GM23248 (cell line): Measurements from ENCODE around the gene AADACL4. TPM values are rescaled to one million over a fixed set of nuclear protein-coding genes. Genes with fewer than 3 reads are reported as not detected.

Experiments used
- DNase-seq: peaks from one replicate; pipeline ENCODE4 v3.0.0-alpha.2; 2015
- H2AFZ ChIP-seq: fragments of 200-600 bp; sonication (generic); 2 replicates; pipeline ENCODE4 v1.6.1; 2016; ENCODE audit warnings: antibody characterized with exemption
- H3F3A ChIP-seq: fragments of 200-600 bp; sonication (generic); 2 replicates; pipeline ENCODE4 v1.6.1; 2016; ENCODE audit warnings: mild to moderate bottlenecking, antibody characterized with exemption, mixed run types; ENCODE audit not compliant: insufficient read depth
- H3K27ac ChIP-seq: fragments of 200-600 bp; sonication (generic); 2 replicates; pipeline ENCODE4 v1.5.1; 2016; ENCODE audit warnings: mild to moderate bottlenecking
- H3K27me3 ChIP-seq: fragments of 200-600 bp; sonication (generic); replicated peaks from 2 replicates; pipeline ENCODE4 v1.6.1; 2016; ENCODE audit warnings: mild to moderate bottlenecking; ENCODE audit not compliant: insufficient read depth
- H3K36me3 ChIP-seq: fragments of 200-600 bp; sonication (generic); 2 replicates; pipeline ENCODE4 v1.6.1; 2016; ENCODE audit warnings: low read depth, mild to moderate bottlenecking
- H3K4me1 ChIP-seq: fragments of 200-600 bp; sonication (generic); 2 replicates; pipeline ENCODE4 v1.6.1; 2016; ENCODE audit warnings: mild to moderate bottlenecking; ENCODE audit not compliant: insufficient read depth
- H3K4me2 ChIP-seq: fragments of 200-600 bp; sonication (generic); one replicate; pipeline ENCODE4 v1.6.1; 2016; ENCODE audit warnings: mild to moderate bottlenecking; ENCODE audit not compliant: unreplicated experiment
- H3K4me3 ChIP-seq: fragments of 200-600 bp; sonication (generic); 2 replicates; pipeline ENCODE4 v1.5.1; 2016; ENCODE audit warnings: mild to moderate bottlenecking
- H3K79me2 ChIP-seq: fragments of 200-600 bp; sonication (generic); 2 replicates; pipeline ENCODE4 v1.6.1; 2016; ENCODE audit warnings: mild to moderate bottlenecking; ENCODE audit not compliant: insufficient read depth
- H3K9ac ChIP-seq: fragments of 200-600 bp; sonication (generic); 2 replicates; pipeline ENCODE4 v1.6.1; 2016; ENCODE audit warnings: mild to moderate bottlenecking
- H3K9me2 ChIP-seq: fragments of 200-600 bp; sonication (generic); 2 replicates; pipeline ENCODE4 v1.6.1; 2016; ENCODE audit warnings: mixed run types, mild to moderate bottlenecking, moderate library complexity; ENCODE audit not compliant: insufficient read depth
- H3K9me3 ChIP-seq: fragments of 200-600 bp; sonication (generic); one replicate; pipeline ENCODE4 v1.6.1; 2017; ENCODE audit warnings: low read depth
- H4K20me1 ChIP-seq: fragments of 200-600 bp; sonication (generic); 2 replicates; pipeline ENCODE4 v1.6.0; 2016; ENCODE audit not compliant: insufficient read depth
- EZH2 ChIP-seq: fragments of 200-600 bp; sonication (generic); IDR thresholded peaks from 2 replicates; pipeline ENCODE4 v1.6.1; 2018; ENCODE audit warnings: antibody characterized with exemption, mild to moderate bottlenecking; ENCODE audit not compliant: insufficient read depth, poor library complexity, severe bottlenecking
- EZH2phosphoT487 ChIP-seq: fragments of 200-600 bp; sonication (generic); IDR thresholded peaks from 2 replicates; pipeline ENCODE4 v1.6.1; 2018; ENCODE audit warnings: antibody characterized with exemption, moderate library complexity, mild to moderate bottlenecking, low read depth; ENCODE audit not compliant: insufficient read depth
- WGBS, 2 experiments: methylation state at CpG; one replicate each; pipeline ENCODE4 v1.1.6; 2015 to 2017; ENCODE audit warnings: low lambda C conversion rate in 2 of 2, low coverage in 1 of 2; ENCODE audit errors: missing lambda C conversion rate in 2 of 2; 5-methylcytosine and 5-hydroxymethylcytosine counted together
- in situ Hi-C: fragments of 300-500 bp; cut with MboI; formaldehyde crosslinking; loops from 2 replicates; pipeline ENCODE4 v1.15.0; 2020
- polyA plus RNA-seq: library from polyadenylated mRNA; unstranded; fragments of >200 nt; fragmentation: Nextera tagmentation; extraction: Ambion mirVana; gene quantifications from 2 replicates; pipeline ENCODE4 v1.2.1, GENCODE V29; 2016
- total RNA-seq: library from RNA; depleted of rRNA; stranded (reverse); fragments of >200 nt; shearing (Covaris generic); gene quantifications from 2 replicates; pipeline ENCODE4 v1.2.3, GENCODE V29; 2014

Gene AADACL4
- total and polyA plus RNA-seq, 2 experiments from 2014 or later, result not detected

GRCh38 chr1:12696658-12697057 is 52.8 kb downstream of the AADACL4 start:
- no peak overlapping the region for H2AFZ ChIP-seq
- H3K36me3 ChIP-seq, result no peaks in the 10 kb centered on the region
- H3K9ac ChIP-seq, result no peak overlapping the region
- TF ChIP-seq EZH2phosphoT487, result no peak
- TF ChIP-seq EZH2, result no peak
- peak overlapping the region; percentile 71 for H3K27ac ChIP-seq
- 67 to 75% methylated on average over 3 of the region's 3 CpGs for WGBS, 2 experiments
- H3K9me2 ChIP-seq, result no peaks in the 10 kb centered on the region
- no peaks in the 10 kb centered on the region for H3K79me2 ChIP-seq
- no peaks in the 10 kb centered on the region for H3K9me3 ChIP-seq
- H3K27me3 ChIP-seq, result no peaks in the 10 kb centered on the region
- no peak for DNase-seq
- in situ Hi-C loops, result no loop called here
- no peak overlapping the region for H3K4me2 ChIP-seq
- no peaks in the 10 kb centered on the region for H4K20me1 ChIP-seq
- no peak overlapping the region for H3K4me3 ChIP-seq
- peaks cover 4% of the 10 kb centered on the region; the same call in 1 of the 2 replicates for H3F3A ChIP-seq
- H3K4me1 ChIP-seq, result peaks cover 8% of the 10 kb centered on the region

DNA sequence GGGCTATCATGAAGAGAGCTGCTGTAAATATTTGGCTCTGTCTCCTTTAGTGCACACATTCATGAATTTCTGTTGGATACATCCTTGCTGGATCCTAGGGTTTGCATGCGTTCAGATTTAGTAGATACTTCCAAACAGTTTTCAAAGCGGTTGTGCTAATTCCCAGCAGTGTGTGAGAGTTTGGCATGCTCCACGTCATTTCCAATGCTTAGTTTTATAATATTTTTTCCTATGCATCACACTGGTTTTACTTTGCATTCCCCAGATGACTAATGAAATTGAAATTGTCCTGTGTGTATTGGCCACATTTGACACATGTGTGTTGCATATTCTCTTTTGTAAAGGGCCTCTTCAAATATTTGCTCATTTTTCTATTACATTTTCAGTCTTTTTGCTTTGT is 53.5 kb downstream of the AADACL4 start:
- Histone ChIP-seq H3F3A (peaks cover 4% of the 10 kb centered on the region; the same call in 1 of the 2 replicates), H3K79me2 (no peaks in the 10 kb centered on the region), H2AFZ (0 out of 2 replicates have a peak overlapping the region, but pooled peaks have one; percentile 21), H3K9me3 (no peaks in the 10 kb centered on the region), H3K9me2 (no peaks in the 10 kb centered on the region), H3K27ac (peak overlapping the region; percentile 71), H3K27me3 (no peaks in the 10 kb centered on the region), H3K4me3 (no peak overlapping the region), H3K4me2 (peak overlapping the region; percentile 52), H3K4me1 (peaks cover 8% of the 10 kb centered on the region), H3K36me3 (no peaks in the 10 kb centered on the region), H4K20me1 (no peaks in the 10 kb centered on the region), H3K9ac (peak overlapping the region; percentile 39; the same call in 1 of the 2 replicates)
- in situ Hi-C loops, result no loop called here
- TF ChIP-seq EZH2 (no peak), EZH2phosphoT487 (no peak)
- peak; percentile 70 for DNase-seq
- 16 to 19% methylated on average over 3 of the region's 3 CpGs for WGBS, 2 experiments

DNA sequence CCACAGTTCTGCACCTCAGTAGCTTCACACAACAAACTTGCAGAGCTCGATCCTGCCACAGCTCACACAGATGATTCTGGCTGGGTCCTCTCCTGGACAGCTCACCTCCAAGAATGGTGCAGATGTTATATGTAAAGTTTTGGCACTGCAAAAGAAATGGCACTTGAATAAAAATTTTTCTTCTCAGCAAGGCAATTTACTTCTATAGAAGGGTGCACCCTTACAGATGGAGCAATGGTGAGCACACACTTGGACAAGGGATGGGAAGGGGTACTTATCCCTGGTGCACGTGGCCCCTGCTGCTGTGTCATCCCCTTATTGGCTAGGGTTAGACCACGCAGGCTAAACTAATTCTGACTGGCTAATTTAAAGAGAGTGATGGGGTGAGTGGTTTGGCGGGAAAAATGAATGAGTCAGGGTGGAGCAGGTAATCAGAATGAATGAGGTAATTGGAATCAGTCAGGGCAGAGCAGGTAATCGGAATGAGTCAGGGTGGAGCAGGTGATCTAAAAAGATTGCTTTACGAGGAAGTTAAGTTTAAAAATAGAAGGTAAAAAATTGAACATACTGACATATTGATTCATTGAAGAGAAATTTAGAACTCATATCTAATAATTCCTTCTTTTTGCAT is 60.1 kb downstream of the AADACL4 start:
- Histone ChIP-seq H2AFZ (no peak overlapping the region), H3K79me2 (no peaks in the 10 kb centered on the region), H3K36me3 (no peaks in the 10 kb centered on the region), H3K4me2 (no peak overlapping the region), H3K9ac (no peak overlapping the region), H3K27me3 (no peaks in the 10 kb centered on the region), H3F3A (0 out of 2 replicates have a peak, but pooled peaks cover 6% of the 10 kb centered on the region), H3K27ac (no peak overlapping the region), H3K9me2 (no peaks in the 10 kb centered on the region), H3K9me3 (no peaks in the 10 kb centered on the region), H3K4me3 (no peak overlapping the region), H3K4me1 (peaks cover 8% of the 10 kb centered on the region; the same call in 1 of the 2 replicates), H4K20me1 (no peaks in the 10 kb centered on the region)
- in situ Hi-C loops, result no loop called here
- DNase-seq, result no peak
- TF ChIP-seq EZH2phosphoT487, result no peak
- whole genome bisulfite sequencing, 2 experiments, result 38% methylated on average over 6 of the region's 6 CpGs

DNA sequence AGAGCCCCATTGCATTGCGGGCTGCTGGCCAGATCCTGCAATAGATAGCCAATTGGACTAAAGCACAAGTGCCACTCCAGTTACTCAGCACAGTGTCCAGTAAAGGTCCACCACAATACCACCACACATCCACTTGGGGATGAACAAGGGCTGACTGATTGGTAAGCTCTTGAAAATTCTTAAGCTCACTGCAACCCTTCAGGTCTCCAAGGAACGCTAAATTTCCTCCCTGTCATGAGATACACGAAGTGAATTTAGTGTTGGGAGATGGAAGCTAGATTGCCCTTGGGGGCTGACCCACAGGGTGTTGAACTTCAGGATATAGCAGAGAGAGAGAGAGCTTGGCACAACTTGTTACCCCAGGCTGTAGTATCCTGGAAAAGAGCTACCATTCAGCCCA is 62.2 kb downstream of the AADACL4 start:
- no peaks in the 10 kb centered on the region for H3K9me3 ChIP-seq

More for the DNA sequence above, 62.2 kb downstream of the AADACL4 start:
- Histone ChIP-seq H3K27ac (no peak overlapping the region), H2AFZ (no peak overlapping the region), H3K9ac (no peak overlapping the region), H3K4me2 (no peak overlapping the region), H3K4me3 (no peak overlapping the region), H3K79me2 (no peaks in the 10 kb centered on the region), H4K20me1 (no peaks in the 10 kb centered on the region), H3F3A (peaks cover 24% of the 10 kb centered on the region; the same call in 1 of the 2 replicates), H3K4me1 (peaks cover 30% of the 10 kb centered on the region), H3K27me3 (no peaks in the 10 kb centered on the region), H3K36me3 (no peaks in the 10 kb centered on the region), H3K9me2 (no peaks in the 10 kb centered on the region)
- no peak for TF ChIP-seq EZH2
- no peak for TF ChIP-seq EZH2phosphoT487
- DNase-seq, result no peak
- in situ Hi-C loops, result no loop called here
- WGBS, 2 experiments, result 30 to 51% methylated on average over 3 of the region's 3 CpGs
